KBM-7 (cell line): ENCODE results near the gene IWS1.
A peak's percentile ranks its signal among the peaks of the same experiment; 100 is the strongest.
"Not testable (repeated sequence)": the region's sequence is repeated elsewhere in the genome, so short reads cannot be mapped to it uniquely, and the experiment has no call there.

Experiments used
- DNase-seq: peaks from one replicate; pipeline ENCODE4 v3.0.0-alpha.2; 2015
- in situ Hi-C: fragments of 300-500 bp; cut with MboI; formaldehyde crosslinking; loops from 2 replicates; pipeline ENCODE4 v1.14.3; 2020; ENCODE audit warnings: low sequenced_read_pairs, low pct_unique_long_range_greater_than_20kb, mixed read lengths

Gene IWS1

GRCh38 chr2:127535422-127535901 lies 9.2 kb upstream of the IWS1 start, which contains the start of gene MYO7B:
MYO7B (plus strand) TSS chr2:127535683; CDS start chr2:127559723, 24,040 bp downstream.
- no peak for DNase-seq
- in situ Hi-C loops, result no loop called here

GRCh38 chr2:127532296-127532695 lies 6.0 kb upstream of the IWS1 start:
- in situ Hi-C loops, result no loop called here
- no peak for DNase-seq

GRCh38 chr2:127531221-127531648 lies 4.9 kb upstream of the IWS1 start:
- DNase-seq, result no peak
- in situ Hi-C loops, result no loop called here

GRCh38 chr2:127530245-127531140 lies 4.2 kb upstream of the IWS1 start:
- DNase-seq, result no peak
- in situ Hi-C loops, result no loop called here

GRCh38 chr2:127529416-127529815 lies 3.1 kb upstream of the IWS1 start:
- in situ Hi-C loops, DNase-seq: not testable (repeated sequence)

GRCh38 chr2:127528487-127528886 lies 2.2 kb upstream of the IWS1 start:
- DNase-seq, result peak; percentile 12
- in situ Hi-C loops, result no loop called here

GRCh38 chr2:127527001-127527804 lies 914 bp upstream of the IWS1 start:
- in situ Hi-C loops, result no loop called here
- DNase-seq, result peak; percentile 70

- DNase-seq, result peak; percentile 54
Observed at GRCh38 chr2:127525691-127526131, 578 bp downstream of the IWS1 start.

GRCh38 chr2:127524198-127524834 lies 2.0 kb downstream of the IWS1 start:
- in situ Hi-C loops, DNase-seq: not testable (repeated sequence)

More at GRCh38 chr2:127525691-127526131, 578 bp downstream of the IWS1 start:
- in situ Hi-C loops, result no loop called here

- DNase-seq, result no peak
- in situ Hi-C loops, result no loop called here
Observed at GRCh38 chr2:127523269-127523939, 2.9 kb downstream of the IWS1 start.

- in situ Hi-C loops, result no loop called here
- DNase-seq, result no peak
Observed at GRCh38 chr2:127520424-127520823, 5.9 kb downstream of the IWS1 start.

GRCh38 chr2:127517465-127517864 lies 8.8 kb downstream of the IWS1 start:
- no peak for DNase-seq
- in situ Hi-C loops, result no loop called here

GRCh38 chr2:127516041-127516762 lies 10.1 kb downstream of the IWS1 start:
- in situ Hi-C loops, result no loop called here
- no peak for DNase-seq

GRCh38 chr2:127515383-127515915 lies 10.8 kb downstream of the IWS1 start:
- no peak for DNase-seq

GRCh38 chr2:127514485-127514884 lies 11.8 kb downstream of the IWS1 start:
- in situ Hi-C loops, result no loop called here
- no peak for DNase-seq

More at GRCh38 chr2:127515383-127515915, 10.8 kb downstream of the IWS1 start:
- in situ Hi-C loops, result no loop called here

- in situ Hi-C loops, result no loop called here
- no peak for DNase-seq
Observed at GRCh38 chr2:127514076-127514475, 12.2 kb downstream of the IWS1 start.

GRCh38 chr2:127512362-127512761 lies 13.9 kb downstream of the IWS1 start:
- no peak for DNase-seq
- in situ Hi-C loops, result no loop called here

- in situ Hi-C loops, result no loop called here
Observed at GRCh38 chr2:127511917-127512316, 14.4 kb downstream of the IWS1 start.

More at GRCh38 chr2:127511917-127512316, 14.4 kb downstream of the IWS1 start:
- DNase-seq, result no peak
